Lower leg skin (tissue), 4 donors: ENCODE measurements around the gene STK17B. TPM values are rescaled to one million over a fixed set of nuclear protein-coding genes. Genes with fewer than 3 reads are reported as not detected.

Experiments used
- DNase-seq, 2 donors: peaks; one replicate each; pipeline ENCODE4 v3.0.0-alpha.2; 2019; ENCODE audit warnings: low spot score in 2 of 2
- H3K4me3 ChIP-seq: fragments of 200-600 bp; sonication (generic); 2 replicates; pipeline ENCODE4 v1.5.1; 2017; ENCODE audit warnings: mild to moderate bottlenecking, low read depth; ENCODE audit not compliant: poor library complexity, severe bottlenecking
- CTCF ChIP-seq, 3 donors: fragments of 450-650 bp; IDR thresholded peaks; one replicate each; pipeline ENCODE4 v1.5.1; 2016; ENCODE audit warnings: antibody characterized with exemption in 3 of 3, mild to moderate bottlenecking in 3 of 3, moderate library complexity in 2 of 3
- POLR2A ChIP-seq, 2 donors: fragments of 450-650 bp; IDR thresholded peaks; one replicate each; pipeline ENCODE4 v1.6.1; 2016 to 2017; ENCODE audit warnings: antibody characterized with exemption in 2 of 2, mild to moderate bottlenecking in 1 of 2, moderate library complexity in 1 of 2
- WGBS, 2 donors: methylation state at CpG; one replicate each; pipeline ENCODE4 v1.1.5; 2018; 5-methylcytosine and 5-hydroxymethylcytosine counted together
- intact Hi-C: fragments of 100-400 bp; cut with DNase I; formaldehyde crosslinking; loops from one replicate; pipeline ENCODE4 v1.15.0; 2023; ENCODE audit warnings: low total_unique reads
- total RNA-seq, 4 donors: library from RNA; depleted of rRNA; stranded (reverse); fragments of >200 nt; gene quantifications; one replicate each; pipeline ENCODE4 v1.1.0, GENCODE V29; 2016

STK17B gene
- total RNA-seq, 4 donors from 2014 or later, result 25.4 to 42.0 (median 35.5) TPM

GRCh38 chr2:196205011-196205766 is 33.8 kb upstream of the STK17B start:
- no peak overlapping the region for H3K4me3 ChIP-seq
- WGBS, 2 donors, result 85 to 86% methylated on average over 5 of the region's 5 CpGs
- TF ChIP-seq CTCF (IDR thresholded peaks at IDR 0.05) (no peak), POLR2A (IDR thresholded peaks at IDR 0.05) (no peak)
- intact Hi-C loops, result no loop called here
- DNase-seq, result no peak

- intact Hi-C loops, result no loop called here
- no peak overlapping the region for H3K4me3 ChIP-seq
- WGBS, 2 donors, result 71 to 78% methylated on average over 5 of the region's 5 CpGs
- no peak for DNase-seq
- no peak for TF ChIP-seq CTCF (IDR thresholded peaks at IDR 0.05)
- no peak for TF ChIP-seq POLR2A (IDR thresholded peaks at IDR 0.05)
Measured at GRCh38 chr2:196201229-196202009, 30.0 kb upstream of the STK17B start.

- H3K4me3 ChIP-seq, result no peak overlapping the region
- intact Hi-C loops, result no loop called here
- TF ChIP-seq CTCF (IDR thresholded peaks at IDR 0.05) (no peak), POLR2A (IDR thresholded peaks at IDR 0.05) (no peak)
- DNase-seq, result no peak
- 95 to 96% methylated on average over 2 of the region's 2 CpGs for WGBS, 2 donors
Measured at GRCh38 chr2:196200557-196200956, 29.2 kb upstream of the STK17B start.

GRCh38 chr2:196195758-196196157 is 24.4 kb upstream of the STK17B start:
- intact Hi-C loops, result no loop called here
- WGBS, 2 donors, result 82 to 92% methylated on average over 4 of the region's 4 CpGs

GRCh38 chr2:196195302-196195701 is 23.9 kb upstream of the STK17B start:
- 57 to 58% methylated on average over 5 of the region's 5 CpGs for WGBS, 2 donors
- no peak overlapping the region for H3K4me3 ChIP-seq
- TF ChIP-seq POLR2A (IDR thresholded peaks at IDR 0.05), result no peak
- no peak for TF ChIP-seq CTCF (IDR thresholded peaks at IDR 0.05)
- no peak for DNase-seq
- intact Hi-C loops, result no loop called here

More at GRCh38 chr2:196195758-196196157, 24.4 kb upstream of the STK17B start:
- no peak for DNase-seq
- no peak for TF ChIP-seq CTCF (IDR thresholded peaks at IDR 0.05)
- no peak for TF ChIP-seq POLR2A (IDR thresholded peaks at IDR 0.05)
- H3K4me3 ChIP-seq, result no peak overlapping the region
